ENCODE data around the gene SLC36A2.
"Not testable (repeated sequence)": the region's sequence is repeated elsewhere in the genome, so short reads cannot be mapped to it uniquely, and the experiment has no call there.

SLC36A2 gene

DNA sequence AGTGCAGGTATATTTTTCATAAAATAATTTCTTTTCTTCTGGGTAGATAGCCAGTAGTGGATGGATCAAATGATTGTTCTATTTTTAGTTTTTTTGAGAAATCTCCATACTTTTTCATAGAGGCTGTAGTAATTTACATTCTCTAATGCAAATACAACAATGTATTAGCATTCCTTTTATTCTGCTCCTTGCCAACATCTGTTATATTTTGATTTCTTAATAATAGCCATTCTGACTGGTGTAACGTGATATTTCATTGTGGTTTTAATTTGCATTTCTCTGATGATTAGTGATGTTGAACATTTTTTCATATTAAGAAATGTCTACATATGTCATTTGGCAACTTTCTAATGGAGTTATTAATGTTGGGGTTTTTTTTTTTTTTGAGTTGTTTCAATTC, 27.2 kb upstream of the SLC36A2 start:
- no peak for TF ChIP-seq ZFX (IDR thresholded peaks at IDR 0.05)
- TF ChIP-seq, protein P1, sequence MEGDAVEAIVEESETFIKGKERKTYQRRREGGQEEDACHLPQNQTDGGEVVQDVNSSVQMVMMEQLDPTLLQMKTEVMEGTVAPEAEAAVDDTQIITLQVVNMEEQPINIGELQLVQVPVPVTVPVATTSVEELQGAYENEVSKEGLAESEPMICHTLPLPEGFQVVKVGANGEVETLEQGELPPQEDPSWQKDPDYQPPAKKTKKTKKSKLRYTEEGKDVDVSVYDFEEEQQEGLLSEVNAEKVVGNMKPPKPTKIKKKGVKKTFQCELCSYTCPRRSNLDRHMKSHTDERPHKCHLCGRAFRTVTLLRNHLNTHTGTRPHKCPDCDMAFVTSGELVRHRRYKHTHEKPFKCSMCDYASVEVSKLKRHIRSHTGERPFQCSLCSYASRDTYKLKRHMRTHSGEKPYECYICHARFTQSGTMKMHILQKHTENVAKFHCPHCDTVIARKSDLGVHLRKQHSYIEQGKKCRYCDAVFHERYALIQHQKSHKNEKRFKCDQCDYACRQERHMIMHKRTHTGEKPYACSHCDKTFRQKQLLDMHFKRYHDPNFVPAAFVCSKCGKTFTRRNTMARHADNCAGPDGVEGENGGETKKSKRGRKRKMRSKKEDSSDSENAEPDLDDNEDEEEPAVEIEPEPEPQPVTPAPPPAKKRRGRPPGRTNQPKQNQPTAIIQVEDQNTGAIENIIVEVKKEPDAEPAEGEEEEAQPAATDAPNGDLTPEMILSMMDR (conservative IDR thresholded peaks at IDR 0.05), result no peak

DNA sequence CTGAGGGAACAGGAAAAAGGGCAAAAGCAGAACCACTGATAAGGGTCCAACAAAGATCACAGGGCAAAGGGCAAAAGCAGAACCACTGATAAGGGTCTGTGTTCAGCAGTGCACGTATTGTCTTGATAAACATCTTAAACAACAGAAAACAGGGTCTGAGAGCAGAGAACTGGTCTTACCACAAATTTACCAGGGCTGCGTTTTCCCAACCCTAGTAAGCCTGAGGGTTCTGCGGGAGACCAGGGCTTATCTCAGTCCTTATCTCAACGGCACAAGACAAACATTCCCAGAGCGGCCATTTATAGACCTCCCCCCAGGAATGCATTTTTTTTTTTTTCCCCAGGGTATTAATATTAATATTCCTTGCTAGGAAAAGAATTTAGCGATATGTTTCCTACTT, 19.7 kb upstream of the SLC36A2 start:
- not testable (repeated sequence) for H3K27ac ChIP-seq

More for the DNA sequence above, 27.2 kb upstream of the SLC36A2 start:
- no peak overlapping the region for H3K27ac ChIP-seq

DNA sequence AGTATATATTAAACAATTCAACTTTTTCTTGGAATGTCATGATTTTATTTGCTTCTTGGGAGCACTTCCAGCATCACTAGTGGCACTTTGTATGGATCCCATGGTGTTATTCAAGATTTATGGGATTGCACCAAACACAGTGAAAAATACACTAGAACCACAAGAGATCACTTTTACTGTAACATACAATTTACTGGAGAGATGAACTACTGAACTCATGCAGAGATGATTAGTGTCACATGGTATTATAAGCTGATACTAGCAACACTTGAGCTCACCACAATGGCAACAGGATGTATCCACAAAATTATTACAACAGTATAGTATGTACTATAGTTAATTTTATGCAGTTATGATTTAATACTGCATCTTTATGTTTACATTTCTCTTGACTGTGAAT, 16.3 kb upstream of the SLC36A2 start:
- H3K27ac ChIP-seq, result no peak overlapping the region
- TF ChIP-seq, protein P1 (conservative IDR thresholded peaks at IDR 0.05), result no peak
- no peak for TF ChIP-seq ZFX (IDR thresholded peaks at IDR 0.05)

DNA sequence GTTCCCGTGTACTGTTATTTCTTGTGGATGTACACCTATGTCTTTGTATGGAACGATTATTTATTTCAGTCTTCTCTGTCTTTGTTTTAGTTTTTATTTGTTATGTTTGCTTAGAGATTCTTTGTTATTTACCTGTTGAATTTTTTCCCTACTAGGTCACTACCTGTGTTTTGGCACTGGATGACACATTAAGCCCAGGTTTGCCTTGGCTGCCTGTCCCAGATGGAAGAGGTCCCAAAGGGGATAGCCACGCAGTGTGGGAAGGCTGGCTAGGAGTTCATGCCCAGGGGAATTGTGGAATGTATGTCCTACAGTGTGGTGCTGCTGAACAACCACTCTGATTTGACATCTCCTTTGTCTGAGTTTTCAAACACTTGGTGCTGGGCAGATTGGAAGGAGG, 15.6 kb upstream of the SLC36A2 start:
- no peak for TF ChIP-seq ZFX (IDR thresholded peaks at IDR 0.05)
- TF ChIP-seq, protein P1 (conservative IDR thresholded peaks at IDR 0.05), result no peak
- no peak overlapping the region for H3K27ac ChIP-seq

DNA sequence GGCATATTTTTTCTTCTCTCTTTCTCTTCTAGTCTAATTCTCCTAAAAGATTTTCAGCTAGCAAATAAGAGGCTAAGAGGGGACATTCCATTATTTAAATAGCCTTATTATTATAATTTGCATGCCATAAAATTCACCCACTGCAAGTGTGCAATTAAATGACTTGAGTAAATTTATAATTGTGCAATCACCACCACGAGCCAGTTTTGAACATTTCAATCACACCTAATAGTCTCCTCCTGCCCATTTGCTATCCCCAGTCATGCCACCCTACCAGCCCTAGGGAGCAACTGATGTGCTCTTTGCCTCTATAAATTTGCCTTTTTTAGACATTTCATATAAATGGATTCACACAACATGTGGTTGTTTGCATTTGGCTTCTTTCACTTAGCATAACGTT, 12.0 kb upstream of the SLC36A2 start:
- no peak overlapping the region for H3K27ac ChIP-seq
- TF ChIP-seq, protein P1 (conservative IDR thresholded peaks at IDR 0.05), result no peak
- TF ChIP-seq ZFX (IDR thresholded peaks at IDR 0.05), result no peak

DNA sequence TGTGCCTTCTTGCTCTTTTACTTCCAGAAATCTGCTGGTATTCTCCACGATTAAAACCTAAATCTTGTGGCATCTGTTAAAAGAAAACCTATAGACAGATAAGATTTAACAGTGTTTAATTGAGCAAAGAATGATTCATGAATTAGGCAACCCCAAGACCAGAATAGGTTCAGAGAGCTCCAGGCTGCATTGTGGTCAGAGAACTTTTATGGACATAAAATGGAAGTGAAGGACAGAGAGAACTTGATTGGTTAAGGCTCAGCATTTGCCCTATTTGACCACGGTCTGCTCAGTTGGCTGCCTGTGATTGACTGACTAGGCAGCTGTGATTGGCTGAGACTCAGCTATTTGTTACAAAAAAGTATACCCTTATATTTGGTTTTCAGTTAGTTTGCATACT, 10.4 kb upstream of the SLC36A2 start:
- H3K27ac ChIP-seq, result peak overlapping the region; percentile 70; the same call in 1 of the 2 replicates
- no peak for TF ChIP-seq ZFX (IDR thresholded peaks at IDR 0.05)
- TF ChIP-seq, protein P1 (conservative IDR thresholded peaks at IDR 0.05), result no peak

DNA sequence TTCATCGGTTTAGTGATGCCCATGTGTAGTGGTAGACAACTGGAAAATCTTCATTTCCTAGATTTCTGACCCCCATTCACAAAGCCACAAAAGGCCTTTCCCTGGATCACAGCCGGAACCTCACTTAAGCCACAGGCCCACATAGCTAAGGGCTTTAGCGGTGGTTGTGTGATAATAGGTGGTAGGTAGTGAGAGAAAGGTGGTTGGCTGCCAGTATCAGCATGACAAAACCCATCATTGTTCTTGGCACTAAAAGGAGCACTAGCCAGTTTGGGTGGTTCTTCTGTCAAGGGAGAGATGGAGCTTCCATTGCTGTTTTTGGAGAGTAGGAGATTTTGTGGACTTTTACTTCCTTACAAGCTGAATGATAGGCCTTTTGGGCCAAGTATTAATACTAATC, 9.7 kb upstream of the SLC36A2 start:
- peak overlapping the region; percentile 73; the same call in 1 of the 2 replicates for H3K27ac ChIP-seq
- 0 out of 2 replicates have a peak, but pooled peaks have one; percentile 23 for TF ChIP-seq ZFX (IDR thresholded peaks at IDR 0.05)
- TF ChIP-seq, protein P1 (conservative IDR thresholded peaks at IDR 0.05), result no peak

DNA sequence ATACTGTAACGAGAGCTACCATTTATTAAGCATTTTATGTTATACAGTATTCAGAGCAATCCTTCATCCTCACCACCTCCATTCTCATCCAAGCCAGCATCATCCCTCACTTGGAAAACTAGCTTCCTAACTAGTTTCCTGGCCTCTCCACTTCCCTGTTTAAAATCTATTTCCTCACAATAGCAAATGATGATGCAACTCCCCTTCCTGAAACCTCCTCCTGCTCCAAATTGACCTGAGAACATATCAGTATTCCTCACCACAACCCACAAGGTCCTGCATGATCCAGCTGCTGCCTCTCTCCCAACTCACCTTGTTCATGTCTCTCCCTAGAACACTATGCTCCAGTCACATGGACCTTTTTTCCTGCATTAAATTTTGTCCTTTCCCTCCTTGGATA, 4.3 kb upstream of the SLC36A2 start:
- no peak overlapping the region for H3K27ac ChIP-seq
- no peak for TF ChIP-seq ZFX (IDR thresholded peaks at IDR 0.05)
- TF ChIP-seq, protein P1 (conservative IDR thresholded peaks at IDR 0.05), result no peak

Measured in C4-2B (cell line).